GM18520 (cell line): Measurements from ENCODE around the gene PBX1.

ENCODE experiments used
- ATAC-seq: cut with Tn5 transposase; IDR thresholded peaks from one replicate; pipeline ENCODE4 v1.9.1; 2021; ENCODE audit not compliant: unreplicated experiment

Gene PBX1

GRCh38 chr1:164771619-164772361, 212.8 kb downstream of the PBX1 start:
- ATAC-seq = no peak

DNA sequence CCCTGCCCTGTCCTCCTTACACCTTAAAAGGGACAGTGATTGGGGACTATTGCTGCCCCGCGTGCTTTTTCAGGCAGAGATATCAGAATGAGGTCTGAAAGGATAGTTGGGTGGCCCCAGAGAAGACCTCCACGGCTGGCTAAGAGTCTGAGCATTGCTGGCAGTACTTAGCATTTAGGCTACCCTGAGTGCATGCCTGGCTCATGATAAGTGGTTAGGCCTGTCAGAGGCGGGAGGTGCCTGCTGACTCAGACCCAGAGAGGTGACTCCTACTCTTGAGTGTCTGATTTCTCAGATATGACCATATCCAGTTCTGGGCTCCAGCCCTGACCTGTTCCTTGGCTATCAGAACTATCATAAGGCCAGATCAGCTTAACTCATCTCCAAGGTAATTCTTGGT, 213.7 kb downstream of the PBX1 start:
- peak; percentile 92 for ATAC-seq

DNA sequence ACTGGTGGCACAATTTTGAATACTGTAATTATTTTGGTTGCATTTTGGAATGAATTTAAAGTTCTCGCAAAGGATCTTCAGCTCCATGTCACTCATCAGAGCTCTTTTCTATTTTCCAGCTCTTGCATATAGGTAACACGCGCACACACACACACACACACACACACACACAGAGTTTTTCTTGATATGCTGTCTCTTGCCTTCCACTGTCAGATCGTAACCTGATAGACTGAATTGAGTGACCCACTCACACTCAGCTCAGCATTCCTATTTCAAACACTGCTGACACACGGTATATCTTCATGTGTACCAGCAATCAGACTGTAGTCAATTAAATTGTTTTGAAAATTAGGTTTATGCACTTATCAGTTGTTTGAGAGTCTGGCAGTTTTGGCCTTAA, 214.1 kb downstream of the PBX1 start:
- ATAC-seq = no peak

DNA sequence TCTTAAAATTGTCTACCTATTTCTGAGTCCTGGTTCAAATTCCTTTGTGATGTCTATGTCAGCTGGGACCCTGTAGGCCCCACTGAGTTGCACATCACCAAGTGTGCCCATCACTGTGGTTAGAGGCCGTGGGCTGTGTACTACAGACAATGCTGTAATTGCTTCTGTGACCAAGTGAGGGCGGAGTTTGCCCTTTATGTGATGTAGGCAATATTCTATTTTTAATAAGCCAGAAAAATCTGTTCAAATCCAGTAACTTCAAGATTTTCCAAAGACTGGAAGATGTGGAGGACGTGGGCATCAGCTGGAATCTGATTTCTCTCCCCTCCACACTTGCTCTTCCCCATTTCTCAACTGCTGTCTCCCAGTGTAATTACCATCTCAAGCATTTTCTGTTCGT, 215.4 kb downstream of the PBX1 start:
- ATAC-seq = no peak

GRCh38 chr1:164774819-164775654, 216.1 kb downstream of the PBX1 start:
- ATAC-seq = no peak

DNA sequence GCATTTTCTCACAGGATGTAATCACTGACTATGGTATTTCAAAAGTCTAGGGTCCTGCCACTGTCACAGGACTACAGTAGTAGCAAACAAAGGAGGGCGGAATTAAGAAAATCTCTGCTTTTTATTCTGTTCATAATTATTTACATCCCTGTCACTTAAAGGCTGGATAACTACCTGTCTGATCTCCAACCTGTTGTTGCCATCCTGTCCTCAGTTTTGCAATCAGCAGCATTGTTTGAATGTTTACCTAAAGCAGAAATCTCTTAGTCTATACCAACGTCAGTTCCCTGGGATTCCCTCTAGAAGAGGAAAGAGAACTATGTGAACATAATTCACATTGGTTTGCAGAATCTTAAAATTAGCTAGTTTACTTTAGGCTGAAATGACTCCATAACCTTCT, 218.5 kb downstream of the PBX1 start:
- ATAC-seq = no peak

- no peak for ATAC-seq
Observed at GRCh38 chr1:164779376-164779775, 220.4 kb downstream of the PBX1 start.

DNA sequence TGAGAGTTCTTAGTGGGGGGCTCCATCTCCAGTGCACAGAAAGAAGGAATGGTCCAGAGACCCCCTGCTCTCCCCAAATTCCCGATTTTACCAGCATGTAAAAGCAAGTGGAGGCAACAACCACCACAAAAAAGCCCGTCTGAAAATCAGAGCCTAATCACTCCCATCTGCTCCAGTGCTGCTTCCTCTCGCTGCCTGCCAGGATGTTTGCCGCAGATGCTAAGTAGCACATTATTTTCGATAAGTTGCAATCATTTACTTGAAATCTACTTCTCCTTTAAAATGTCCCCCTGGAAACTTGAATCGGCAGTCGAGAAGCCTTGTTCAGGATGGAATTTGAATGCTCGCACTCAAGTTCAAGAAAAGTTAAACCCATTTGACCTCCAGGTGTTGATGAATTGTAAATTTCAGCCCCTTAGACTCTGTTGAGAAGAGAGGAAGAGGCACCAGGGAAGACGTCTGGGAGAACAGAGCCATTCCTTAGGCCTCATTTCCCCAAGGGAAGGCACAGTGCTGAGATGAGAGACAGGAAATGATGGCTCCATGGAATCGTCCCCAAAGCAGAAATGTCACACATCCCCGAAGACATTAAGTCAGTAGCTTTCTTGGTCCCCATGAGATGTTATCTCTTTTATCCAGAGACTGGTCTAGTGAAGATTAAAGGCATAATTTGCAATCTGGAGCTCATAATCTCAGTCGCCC, 221.3 kb downstream of the PBX1 start:
- ATAC-seq = no peak

GRCh38 chr1:164780863-164781262, 221.9 kb downstream of the PBX1 start:
- no peak for ATAC-seq

DNA sequence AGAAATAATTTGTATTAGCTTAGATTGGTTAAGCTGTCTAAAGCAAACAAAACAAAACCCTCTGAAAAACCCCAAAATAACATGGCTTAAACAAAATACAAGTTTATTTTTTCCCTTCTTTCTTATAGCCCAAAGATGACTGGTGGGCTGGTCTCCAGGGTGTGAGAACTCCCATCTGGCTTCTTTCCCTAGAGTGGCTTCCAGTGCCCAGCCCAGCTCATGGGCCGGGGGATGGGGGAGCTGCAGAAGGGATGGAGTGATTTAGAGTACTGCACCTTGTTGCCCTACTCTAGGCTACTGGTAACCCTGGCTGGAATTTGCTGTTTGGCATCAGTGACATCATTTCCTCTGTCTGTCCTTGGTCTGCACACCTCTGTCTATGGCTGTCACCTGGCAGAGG, 223.0 kb downstream of the PBX1 start:
- ATAC-seq = no peak

DNA sequence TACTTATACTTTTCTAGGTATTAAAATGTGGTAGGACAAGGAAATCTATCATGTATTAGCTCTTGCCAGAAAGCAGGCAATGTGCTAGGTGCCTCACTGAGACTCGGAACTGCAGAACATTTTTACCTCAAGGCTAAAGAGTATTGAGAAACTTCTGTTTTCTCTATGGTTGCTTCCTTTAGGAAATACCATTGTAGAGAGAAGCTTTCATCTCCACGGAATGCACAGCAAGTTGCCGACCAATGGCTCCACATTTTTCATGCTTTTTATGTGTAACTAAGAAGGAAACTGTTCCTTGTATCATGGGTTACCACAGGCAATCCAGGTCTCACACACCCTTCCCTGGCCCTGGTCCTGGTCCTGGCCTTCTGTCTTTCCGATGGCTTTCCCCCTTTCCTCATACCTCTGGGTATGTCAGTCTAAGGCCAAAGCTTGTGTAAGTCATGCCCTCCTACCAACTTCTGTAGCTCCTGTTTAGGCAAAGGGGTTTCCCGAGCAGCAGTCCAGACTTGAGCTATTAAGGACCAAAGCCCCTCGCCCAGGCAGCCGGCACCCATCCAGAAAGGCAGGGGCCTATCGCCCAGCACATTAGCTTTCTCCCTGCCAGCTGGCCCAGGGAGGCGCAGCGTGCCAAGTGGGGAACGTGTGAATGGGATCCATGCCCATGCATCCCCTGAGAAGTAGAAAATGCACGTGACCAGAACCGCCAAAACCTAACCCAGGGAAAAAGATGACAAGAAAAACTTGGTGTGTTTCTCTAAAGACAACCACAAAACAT, 225.0 kb downstream of the PBX1 start:
- ATAC-seq = no peak

GRCh38 chr1:164784960-164785359, 226.0 kb downstream of the PBX1 start:
- ATAC-seq = no peak

- ATAC-seq = no peak
Observed at GRCh38 chr1:164785841-164786534, 227.0 kb downstream of the PBX1 start.

DNA sequence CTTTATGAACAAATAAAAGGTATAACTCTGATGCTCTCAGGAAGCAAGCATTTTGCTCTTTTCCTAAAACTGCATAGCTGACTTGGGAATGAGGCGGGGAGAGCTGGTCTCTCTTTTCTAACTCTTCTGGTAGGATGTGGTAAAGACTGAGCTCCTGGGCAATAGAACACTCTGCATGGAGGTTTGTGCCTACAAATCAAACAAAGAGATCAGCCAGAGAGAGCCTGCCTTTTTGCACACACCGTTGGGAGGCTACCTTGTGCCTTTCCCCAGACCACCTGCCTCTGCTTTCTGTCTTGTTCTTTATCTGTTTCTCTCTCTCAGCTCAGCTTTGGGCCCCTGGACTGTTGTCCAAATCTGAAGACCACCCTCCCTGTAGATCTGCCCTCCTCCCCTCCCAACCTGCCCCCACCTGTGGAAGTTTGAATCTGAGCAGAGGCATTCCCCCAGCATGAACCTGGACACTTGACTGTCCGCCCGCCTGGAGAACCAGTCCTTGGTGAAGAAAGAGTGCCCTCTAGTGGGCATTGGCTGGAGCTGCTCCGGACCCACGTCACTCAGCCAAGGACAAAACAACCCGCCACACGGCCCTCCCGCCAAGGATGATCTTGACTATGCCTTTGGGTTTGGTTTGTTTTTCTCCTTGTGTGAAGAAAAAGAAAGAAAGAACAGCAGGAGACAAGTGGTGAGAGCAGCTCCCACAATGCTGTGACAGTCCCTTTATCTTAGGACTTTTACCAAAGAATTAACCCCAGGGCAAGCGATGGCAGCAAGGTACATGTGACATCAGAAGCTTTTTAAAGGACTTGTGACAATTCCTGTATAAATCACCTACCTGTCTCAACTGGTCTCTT, 228.2 kb downstream of the PBX1 start:
- peak; percentile 82 for ATAC-seq

- no peak for ATAC-seq
Observed at GRCh38 chr1:164787834-164788231, 228.8 kb downstream of the PBX1 start.

- ATAC-seq = no peak
Observed at GRCh38 chr1:164790081-164790480, 231.1 kb downstream of the PBX1 start.

- ATAC-seq = no peak
Observed at GRCh38 chr1:164792410-164793004, 233.5 kb downstream of the PBX1 start.

DNA sequence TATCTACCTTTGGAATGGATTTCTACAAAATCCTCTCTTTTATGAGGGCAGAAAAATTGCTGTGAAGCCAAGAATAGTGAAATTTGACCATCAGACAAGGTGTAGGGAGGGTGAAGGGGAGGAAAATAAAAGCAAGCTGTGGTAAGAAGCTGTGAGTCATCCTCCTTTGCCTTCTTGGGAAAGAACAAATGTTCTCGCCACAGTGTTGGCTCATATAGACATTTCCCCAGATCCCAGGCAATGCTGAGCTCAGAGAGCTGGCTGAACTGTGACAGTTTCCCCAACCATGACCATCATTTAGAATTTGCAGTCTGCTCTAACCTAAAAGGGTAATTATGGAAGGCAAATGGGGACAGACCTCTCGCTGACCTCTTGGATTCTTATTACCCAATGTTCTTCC, 235.4 kb downstream of the PBX1 start:
- ATAC-seq = no peak

GRCh38 chr1:164796916-164797315, 237.9 kb downstream of the PBX1 start:
- no peak for ATAC-seq
